Right lobe of liver (tissue), 4 donors: ENCODE data around the gene SUN1.

ENCODE experiments used
- POLR2A ChIP-seq: fragments of 450-650 bp; IDR thresholded peaks from one replicate; pipeline ENCODE4 v1.6.1; 2017; ENCODE audit warnings: antibody characterized with exemption, mild to moderate bottlenecking
- TF ChIP-seq, protein P1 (sequence below), 4 donors: fragments of 200-600 bp in 3 of 4; fragments of 450-650 bp in 1 of 4; IDR thresholded peaks; one replicate each; pipeline versions ENCODE4 v1.5.1 to v1.8.0; 2016 to 2022; ENCODE audit warnings: antibody characterized with exemption in 4 of 4, mild to moderate bottlenecking in 2 of 4
- donor health status: DM: no; HTN: no; CAD: no.
- donor health status: DM: no; HTN: no; CAD: no.
- donor health status: DM: no; HTN: yes; CAD: no.

DNA sequence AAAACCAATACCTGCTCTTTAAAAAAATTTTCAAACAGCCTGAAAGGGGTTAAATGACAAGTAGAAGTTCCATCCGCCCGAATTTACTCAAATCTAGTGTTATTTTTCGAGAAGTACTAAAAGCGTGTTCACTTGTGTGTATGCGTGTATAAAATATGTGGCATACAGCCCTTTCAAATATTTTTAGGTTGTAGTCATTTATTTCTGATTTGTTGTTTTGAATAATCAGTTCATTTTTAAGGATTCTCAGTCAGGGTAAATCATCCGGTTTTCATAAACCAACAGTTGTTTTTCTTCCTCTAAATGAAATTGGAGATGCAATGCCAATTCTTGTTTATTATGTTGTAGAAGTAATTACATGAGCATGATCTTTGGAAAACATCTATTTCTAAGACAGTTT lies 6.9 kb upstream of the SUN1 start:
- TF ChIP-seq, protein P1, sequence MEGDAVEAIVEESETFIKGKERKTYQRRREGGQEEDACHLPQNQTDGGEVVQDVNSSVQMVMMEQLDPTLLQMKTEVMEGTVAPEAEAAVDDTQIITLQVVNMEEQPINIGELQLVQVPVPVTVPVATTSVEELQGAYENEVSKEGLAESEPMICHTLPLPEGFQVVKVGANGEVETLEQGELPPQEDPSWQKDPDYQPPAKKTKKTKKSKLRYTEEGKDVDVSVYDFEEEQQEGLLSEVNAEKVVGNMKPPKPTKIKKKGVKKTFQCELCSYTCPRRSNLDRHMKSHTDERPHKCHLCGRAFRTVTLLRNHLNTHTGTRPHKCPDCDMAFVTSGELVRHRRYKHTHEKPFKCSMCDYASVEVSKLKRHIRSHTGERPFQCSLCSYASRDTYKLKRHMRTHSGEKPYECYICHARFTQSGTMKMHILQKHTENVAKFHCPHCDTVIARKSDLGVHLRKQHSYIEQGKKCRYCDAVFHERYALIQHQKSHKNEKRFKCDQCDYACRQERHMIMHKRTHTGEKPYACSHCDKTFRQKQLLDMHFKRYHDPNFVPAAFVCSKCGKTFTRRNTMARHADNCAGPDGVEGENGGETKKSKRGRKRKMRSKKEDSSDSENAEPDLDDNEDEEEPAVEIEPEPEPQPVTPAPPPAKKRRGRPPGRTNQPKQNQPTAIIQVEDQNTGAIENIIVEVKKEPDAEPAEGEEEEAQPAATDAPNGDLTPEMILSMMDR (IDR thresholded peaks at IDR 0.05), result no peak
- TF ChIP-seq POLR2A, result no peak
